Stomach (tissue), 4 donors: ENCODE data around the gene PPP1CA.

Experiments
- EP300 ChIP-seq: sonication (generic); formaldehyde crosslinking; IDR thresholded peaks from one replicate; pipeline ENCODE4 v1.6.1; 2017; ENCODE audit warnings: antibody characterized with exemption
- POLR2A ChIP-seq, 4 donors: fragments of 450-650 bp; IDR thresholded peaks; one replicate each; pipeline ENCODE4 v1.6.1; 2016; ENCODE audit warnings: antibody characterized with exemption in 4 of 4, control low read depth in 2 of 4, mild to moderate bottlenecking in 1 of 4, moderate library complexity in 1 of 4
- TF ChIP-seq, protein P1 (sequence below), 7 experiments: fragments of 450-650 bp in 4 of 7; fragments of 200-600 bp in 3 of 7; sonication (generic) in 3 of 7; IDR thresholded peaks; one replicate each; pipeline ENCODE4 v1.5.1; 2016 to 2019; ENCODE audit warnings: antibody characterized with exemption in 7 of 7, control low read depth in 2 of 7, mild to moderate bottlenecking in 1 of 7

DNA sequence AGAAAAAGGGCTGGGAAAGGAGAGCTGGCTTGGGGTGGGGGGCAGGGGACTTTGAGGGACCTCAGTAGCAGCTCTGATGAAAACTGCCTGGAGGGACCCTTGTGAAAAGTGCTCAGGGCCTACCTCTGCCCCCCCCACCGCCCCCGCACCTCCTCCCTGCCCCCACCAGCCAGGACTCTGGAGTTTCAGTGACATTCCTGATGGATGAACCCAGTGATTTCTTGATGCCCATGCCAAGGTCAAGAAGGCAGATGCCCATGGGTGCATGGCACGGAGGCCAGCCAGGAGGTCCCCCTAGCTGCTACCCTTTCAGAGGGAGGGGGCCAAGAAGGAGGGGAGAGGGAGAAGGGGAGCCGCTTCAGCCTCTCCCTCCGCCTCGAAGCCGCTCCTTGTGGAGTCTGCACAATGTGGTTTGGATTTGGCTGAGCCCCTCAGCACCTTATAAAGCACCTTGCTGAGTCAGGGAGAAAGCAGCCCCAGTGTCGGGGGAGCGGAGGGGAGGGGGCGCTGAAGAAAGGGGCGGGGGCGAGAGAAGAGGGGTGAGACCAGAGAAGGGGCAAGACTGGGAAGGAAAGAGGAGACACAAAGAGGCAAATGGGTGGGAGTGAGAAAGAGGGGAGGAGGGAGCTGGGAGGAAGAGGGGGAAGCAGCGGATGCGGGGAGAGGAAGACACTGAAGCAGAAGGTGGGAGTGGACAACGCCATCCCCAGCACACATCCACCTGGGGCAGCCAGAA is 26.2 kb downstream of the PPP1CA start:
- TF ChIP-seq POLR2A (IDR thresholded peaks at IDR 0.05), result no peak
- TF ChIP-seq EP300, result no peak
- TF ChIP-seq, protein P1, sequence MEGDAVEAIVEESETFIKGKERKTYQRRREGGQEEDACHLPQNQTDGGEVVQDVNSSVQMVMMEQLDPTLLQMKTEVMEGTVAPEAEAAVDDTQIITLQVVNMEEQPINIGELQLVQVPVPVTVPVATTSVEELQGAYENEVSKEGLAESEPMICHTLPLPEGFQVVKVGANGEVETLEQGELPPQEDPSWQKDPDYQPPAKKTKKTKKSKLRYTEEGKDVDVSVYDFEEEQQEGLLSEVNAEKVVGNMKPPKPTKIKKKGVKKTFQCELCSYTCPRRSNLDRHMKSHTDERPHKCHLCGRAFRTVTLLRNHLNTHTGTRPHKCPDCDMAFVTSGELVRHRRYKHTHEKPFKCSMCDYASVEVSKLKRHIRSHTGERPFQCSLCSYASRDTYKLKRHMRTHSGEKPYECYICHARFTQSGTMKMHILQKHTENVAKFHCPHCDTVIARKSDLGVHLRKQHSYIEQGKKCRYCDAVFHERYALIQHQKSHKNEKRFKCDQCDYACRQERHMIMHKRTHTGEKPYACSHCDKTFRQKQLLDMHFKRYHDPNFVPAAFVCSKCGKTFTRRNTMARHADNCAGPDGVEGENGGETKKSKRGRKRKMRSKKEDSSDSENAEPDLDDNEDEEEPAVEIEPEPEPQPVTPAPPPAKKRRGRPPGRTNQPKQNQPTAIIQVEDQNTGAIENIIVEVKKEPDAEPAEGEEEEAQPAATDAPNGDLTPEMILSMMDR (IDR thresholded peaks at IDR 0.05), result no peak
